Measurements from ENCODE around the gene TMEM151B.

DNA sequence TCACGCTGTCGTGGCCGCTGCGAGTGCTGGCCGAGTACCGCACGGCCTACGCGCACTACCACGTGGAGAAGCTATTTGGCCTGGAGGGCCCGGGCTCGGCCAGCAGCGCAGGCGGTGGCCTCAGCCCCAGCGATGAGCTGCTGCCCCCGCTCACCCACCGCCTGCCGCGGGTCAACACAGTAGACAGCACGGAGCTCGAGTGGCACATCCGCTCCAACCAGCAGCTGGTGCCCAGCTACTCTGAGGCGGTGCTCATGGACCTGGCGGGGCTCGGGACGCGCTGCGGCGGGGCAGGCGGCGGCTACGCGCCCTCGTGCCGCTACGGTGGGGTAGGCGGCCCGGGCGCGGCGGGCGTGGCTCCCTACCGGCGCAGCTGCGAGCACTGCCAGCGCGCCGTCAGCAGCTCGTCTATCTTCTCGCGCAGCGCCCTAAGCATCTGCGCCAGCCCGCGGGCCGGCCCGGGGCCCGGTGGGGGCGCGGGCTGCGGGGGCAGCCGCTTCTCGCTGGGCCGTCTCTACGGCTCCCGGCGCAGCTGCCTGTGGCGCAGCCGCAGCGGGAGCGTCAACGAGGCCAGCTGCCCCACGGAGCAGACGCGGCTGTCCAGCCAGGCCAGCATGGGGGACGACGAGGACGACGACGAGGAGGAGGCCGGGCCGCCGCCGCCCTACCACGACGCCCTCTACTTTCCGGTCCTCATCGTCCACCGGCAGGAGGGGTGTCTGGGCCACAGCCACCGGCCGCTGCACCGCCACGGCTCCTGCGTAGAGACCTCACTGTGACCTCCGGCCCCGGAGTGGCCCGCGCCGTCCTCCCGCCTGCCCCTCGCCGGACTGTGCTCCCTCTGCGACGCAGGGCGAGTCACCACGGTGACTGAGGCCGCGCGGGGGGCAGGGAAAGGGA, 5.7 kb downstream of the TMEM151B start:
- no peak for TF ChIP-seq POLR2A (IDR thresholded peaks at IDR 0.05; ENCODE audit: low read length)
- TF ChIP-seq GATA1 (IDR thresholded peaks at IDR 0.05; ENCODE audit: low read depth, low read length): no peak

All from erythroblast (primary cell).